ENCODE measurements around the gene LAMTOR1.

GRCh38 chr11:72129381-72129780, 26.3 kb upstream of the LAMTOR1 start:
- TF ChIP-seq GATA2 (IDR thresholded peaks at IDR 0.05; ENCODE audit: low read depth, low read length) (no peak), GATA3 (IDR thresholded peaks at IDR 0.05; ENCODE audit: low read depth, low read length) (no peak)

All from SH-SY5Y (cell line).